ENCODE data around the gene CAMKK1. TPM values are rescaled to one million over a fixed set of nuclear protein-coding genes. Genes with fewer than 3 reads are reported as not detected.

CAMKK1 gene
- total and polyA plus RNA-seq, 9 donors = 2.8 to 15.1 (median 7.1) TPM

- Histone ChIP-seq H3K9me3 (no peaks in the 10 kb centered on the region), H3K27me3 (no peaks in the 10 kb centered on the region), H3K36me3 (no peaks in the 10 kb centered on the region), H3K4me3 (no peak overlapping the region), H3K4me1 (ENCODE audit: insufficient read depth) (peaks cover 4% of the 10 kb centered on the region), H3K27ac (no peak overlapping the region)
- intact Hi-C loops (cut with DNase I) = no loop called here
- 85 to 88% (median 86%) methylated on average over 12 of the region's 12 CpGs for WGBS, 3 donors
- no peak for DNase-seq
- no peak for TF ChIP-seq EP300 (IDR thresholded peaks at IDR 0.05)
- no peak for TF ChIP-seq CTCF (IDR thresholded peaks at IDR 0.05)
- TF ChIP-seq POLR2A (IDR thresholded peaks at IDR 0.05) = no peak
Observed at GRCh38 chr17:3884188-3884587, 8.7 kb downstream of the CAMKK1 start.

- Histone ChIP-seq H3K27me3 (no peaks in the 10 kb centered on the region), H3K9me3 (no peaks in the 10 kb centered on the region), H3K4me1 (ENCODE audit: insufficient read depth) (no peaks in the 10 kb centered on the region), H3K4me3 (no peak overlapping the region), H3K27ac (no peak overlapping the region), H3K36me3 (no peaks in the 10 kb centered on the region)
- DNase-seq = no peak
- 81 to 86% (median 86%) methylated on average over 4 of the region's 4 CpGs for WGBS, 3 donors
- TF ChIP-seq EP300 (IDR thresholded peaks at IDR 0.05) = no peak
- TF ChIP-seq CTCF (IDR thresholded peaks at IDR 0.05) = no peak
- TF ChIP-seq POLR2A (IDR thresholded peaks at IDR 0.05) = no peak
- intact Hi-C loops (cut with DNase I) = no loop called here
Observed at GRCh38 chr17:3882276-3882675, 10.6 kb downstream of the CAMKK1 start.

GRCh38 chr17:3880983-3881382 lies 11.9 kb downstream of the CAMKK1 start:
- DNase-seq = no peak
- H3K27ac ChIP-seq = no peak overlapping the region
- intact Hi-C loops (cut with DNase I) = no loop called here
- H3K4me3 ChIP-seq = no peak overlapping the region
- TF ChIP-seq CTCF (IDR thresholded peaks at IDR 0.05) = no peak
- no peak for TF ChIP-seq EP300 (IDR thresholded peaks at IDR 0.05)
- TF ChIP-seq POLR2A (IDR thresholded peaks at IDR 0.05) = no peak
- H3K27me3 ChIP-seq = no peaks in the 10 kb centered on the region
- H3K36me3 ChIP-seq = no peaks in the 10 kb centered on the region
- H3K4me1 ChIP-seq (ENCODE audit: insufficient read depth) = no peaks in the 10 kb centered on the region
- H3K9me3 ChIP-seq = no peaks in the 10 kb centered on the region
- 87 to 91% (median 89%) methylated on average over 7 of the region's 7 CpGs for WGBS, 3 donors

- intact Hi-C loops (cut with DNase I) = no loop called here
- no peak overlapping the region for H3K27ac ChIP-seq
- peak in 1 of 5 donors; percentile 21 for DNase-seq
- no peaks in the 10 kb centered on the region for H3K27me3 ChIP-seq
- H3K9me3 ChIP-seq = no peaks in the 10 kb centered on the region
- H3K4me3 ChIP-seq = no peak overlapping the region
- no peak for TF ChIP-seq EP300 (IDR thresholded peaks at IDR 0.05)
- TF ChIP-seq POLR2A (IDR thresholded peaks at IDR 0.05) = no peak
- no peak for TF ChIP-seq CTCF (IDR thresholded peaks at IDR 0.05)
- WGBS, 3 donors = 63 to 70% (median 65%) methylated on average over 24 to 25 of the region's 25 CpGs
- H3K36me3 ChIP-seq = no peaks in the 10 kb centered on the region
- no peaks in the 10 kb centered on the region for H3K4me1 ChIP-seq (ENCODE audit: insufficient read depth)
Observed at GRCh38 chr17:3879591-3880417, 13.0 kb downstream of the CAMKK1 start.

Data from ovary (tissue), 9 donors.